B cell (primary cell): Measurements from ENCODE around the gene HOXD4. TPM values are rescaled to one million over a fixed set of nuclear protein-coding genes. Genes with fewer than 3 reads are reported as not detected.

Experiments
- ATAC-seq: fragments of 200-7000 bp; cut with Tn5 transposase; one replicate; pipeline ENCODE4 v1.10.0; 2021; ENCODE audit warnings: low read depth, mild to moderate bottlenecking, moderate number of reproducible peaks, moderate library complexity
- CTCF ChIA-PET: fragments of 350-600 bp; sonication (Branson Sonifier 250); formaldehyde crosslinking; loops from one replicate; lab custom pipeline; 2021; ENCODE audit warnings: antibody characterized with exemption, inconsistent platforms; lab: Charles Lee
- POLR2A ChIA-PET: fragments of 350-600 bp; sonication (Branson Sonifier 250); formaldehyde crosslinking; loops from one replicate; lab custom pipeline; 2021; ENCODE audit warnings: antibody characterized with exemption; lab: Charles Lee
- DNase-seq: peaks from one replicate; pipeline ENCODE4 v3.0.0; 2013
- H2AFZ ChIP-seq: 2 replicates; pipeline ENCODE4 v1.6.1; 2012; ENCODE audit warnings: mild to moderate bottlenecking, low read depth, low read length; ENCODE audit not compliant: insufficient read depth, poor library complexity, severe bottlenecking
- H3K27ac ChIP-seq, 2 donors: 1 replicate in 1 of 2; 2 replicates in 1 of 2; pipeline ENCODE4 v1.5.1; 2012 to 2013; ENCODE audit warnings: low read length in 2 of 2, mild to moderate bottlenecking in 2 of 2, moderate library complexity in 1 of 2
- H3K27me3 ChIP-seq, 4 experiments: fragments of 200-600 bp in 1 of 4; sonication (generic) in 1 of 4; replicated peaks in 1 of 4; 1 replicate in 2 of 4; 2 replicates in 2 of 4; pipeline versions ENCODE4 v1.6.1 to v1.7.0; 2013 to 2016; ENCODE audit warnings: low read length in 3 of 4, mild to moderate bottlenecking in 2 of 4, mixed read lengths in 1 of 4, moderate library complexity in 1 of 4; ENCODE audit not compliant: insufficient read depth in 4 of 4, control insufficient read depth in 3 of 4; ENCODE audit errors: control extremely low read depth in 1 of 4
- H3K36me3 ChIP-seq, 2 experiments: replicated peaks in 1 of 2; 1 replicate in 1 of 2; 2 replicates in 1 of 2; pipeline versions ENCODE4 v1.6.1 to v1.7.1; 2013; ENCODE audit warnings: low read length in 1 of 2; ENCODE audit not compliant: insufficient read depth in 2 of 2, control insufficient read depth in 1 of 2; ENCODE audit errors: control extremely low read depth in 1 of 2, extremely low read depth in 1 of 2
- H3K4me1 ChIP-seq, 2 donors: fragments of 200-600 bp in 1 of 2; sonication (generic) in 1 of 2; 1 replicate in 1 of 2; 2 replicates in 1 of 2; pipeline versions ENCODE4 v1.5.1 to v1.6.1; 2013 to 2017; ENCODE audit warnings: low read length in 2 of 2; ENCODE audit not compliant: control insufficient read depth in 2 of 2, insufficient read depth in 2 of 2
- H3K4me2 ChIP-seq: replicated peaks from 2 replicates; pipeline ENCODE3; 2012; ENCODE audit warnings: mild to moderate bottlenecking, low read depth, low read length; ENCODE audit not compliant: poor library complexity, severe bottlenecking
- H3K4me3 ChIP-seq, 5 experiments: fragments of 200-600 bp in 1 of 5; sonication (generic) in 1 of 5; 1 replicate in 3 of 5; 2 replicates in 2 of 5; pipeline versions ENCODE4 v1.5.1 to v1.7.0; 2011 to 2016; ENCODE audit warnings: low read length in 4 of 5, mild to moderate bottlenecking in 4 of 5, low read depth in 2 of 5, control low read depth in 1 of 5, moderate library complexity in 1 of 5; ENCODE audit not compliant: insufficient read depth in 1 of 5; ENCODE audit errors: control extremely low read depth in 1 of 5, extremely low read depth in 1 of 5
- H3K79me2 ChIP-seq: fragments of 200-600 bp; sonication (generic); one replicate; pipeline ENCODE4 v1.6.0; 2016; ENCODE audit warnings: low read length; ENCODE audit not compliant: control insufficient read depth, insufficient read depth
- H3K9ac ChIP-seq: fragments of 200-600 bp; sonication (generic); 2 replicates; pipeline ENCODE4 v1.6.1; 2017; ENCODE audit warnings: mild to moderate bottlenecking, low read length, moderate library complexity
- H3K9me3 ChIP-seq, 3 donors: one replicate each; pipeline versions ENCODE4 v1.6.1 to v1.7.1; 2013; ENCODE audit warnings: low read length in 2 of 3; ENCODE audit not compliant: control insufficient read depth in 2 of 3, insufficient read depth in 1 of 3; ENCODE audit errors: control extremely low read depth in 1 of 3
- H4K20me1 ChIP-seq: 2 replicates; pipeline ENCODE4 v1.6.0; 2012; ENCODE audit warnings: mild to moderate bottlenecking, low read length; ENCODE audit not compliant: insufficient read depth, control insufficient read depth, poor library complexity, severe bottlenecking
- H3K27ac Mint-ChIP-seq: one replicate; pipeline ENCODE4 v1.8.0; 2021; ENCODE audit warnings: mixed read lengths
- H3K27me3 Mint-ChIP-seq: one replicate; pipeline ENCODE4 v1.8.0; 2021; ENCODE audit warnings: mixed read lengths
- H3K4me1 Mint-ChIP-seq: one replicate; pipeline ENCODE4 v1.8.0; 2021; ENCODE audit warnings: mixed read lengths
- H3K4me3 Mint-ChIP-seq: one replicate; pipeline ENCODE4 v1.8.0; 2021; ENCODE audit warnings: mixed read lengths
- H3K9me3 Mint-ChIP-seq: one replicate; pipeline ENCODE4 v1.8.0; 2022; ENCODE audit warnings: mixed read lengths; ENCODE audit not compliant: insufficient read depth
- EZH2 ChIP-seq: IDR thresholded peaks from 2 replicates; pipeline ENCODE4 v1.6.1; 2012; ENCODE audit warnings: borderline replicate concordance, low read depth, mild to moderate bottlenecking, moderate library complexity, low read length; ENCODE audit not compliant: insufficient read depth, poor library complexity, severe bottlenecking
- WGBS: methylation state at CpG from one replicate; pipeline ENCODE4 v1.1.5; 2013; ENCODE audit warnings: missing lambda C conversion rate; ENCODE audit not compliant: insufficient coverage; 5-methylcytosine and 5-hydroxymethylcytosine counted together
- intact Hi-C: fragments of 100-400 bp; cut with micrococcal nuclease; formaldehyde crosslinking; loops from one replicate; pipeline ENCODE4 v1.10.0; 2022
- polyA plus RNA-seq: library from polyadenylated mRNA; depleted of rRNA; stranded (reverse); fragments of >200 nt; gene quantifications from 2 replicates; pipeline ENCODE4 v1.2.3, GENCODE V29; 2012
- total RNA-seq, 2 donors: library from RNA; stranded (reverse); fragments of 120-200 nt in 1 of 2; gene quantifications; 1 replicate in 1 of 2; 2 replicates in 1 of 2; pipeline versions ENCODE4 v1.2.3 to v1.2.4, GENCODE V29; 2013 to 2022
- TF ChIP-seq, protein P1 (sequence below): fragments of 200-600 bp; IDR thresholded peaks from one replicate; pipeline ENCODE4 v1.8.0; 2022; ENCODE audit warnings: antibody characterized with exemption, mild to moderate bottlenecking

Gene HOXD4
- total and polyA plus RNA-seq, 2 donors (not counting 1 experiment from before 2014, with no cell fraction given): not detected

DNA sequence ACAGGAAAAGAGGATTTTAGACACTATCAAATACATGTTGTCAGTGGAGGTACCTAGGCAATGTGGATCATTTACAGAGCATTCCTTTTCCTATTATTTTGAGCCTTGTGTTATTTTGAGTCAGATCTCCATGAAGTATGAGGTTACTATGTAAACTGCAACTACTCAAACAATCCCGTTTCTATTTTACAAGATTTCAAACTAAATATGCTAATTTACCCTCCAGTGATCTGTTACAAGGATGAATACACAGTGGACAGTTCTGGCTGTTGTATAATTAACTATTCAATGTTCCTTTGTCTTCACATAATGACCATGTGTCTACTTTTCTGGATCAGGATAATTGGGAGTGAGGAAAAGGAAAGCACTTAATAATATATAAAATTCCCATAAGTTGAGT lies 41.7 kb downstream of the HOXD4 start:
- Mint-ChIP-seq H3K4me3 (no peak overlapping the region), H3K9me3 (no peaks in the 10 kb centered on the region), H3K27me3 (peaks cover 60% of the 10 kb centered on the region), H3K4me1 (peaks cover 14% of the 10 kb centered on the region), H3K27ac (no peak overlapping the region)
- H3K4me2 ChIP-seq: no peak overlapping the region
- TF ChIP-seq EZH2: no peak
- TF ChIP-seq, protein P1, sequence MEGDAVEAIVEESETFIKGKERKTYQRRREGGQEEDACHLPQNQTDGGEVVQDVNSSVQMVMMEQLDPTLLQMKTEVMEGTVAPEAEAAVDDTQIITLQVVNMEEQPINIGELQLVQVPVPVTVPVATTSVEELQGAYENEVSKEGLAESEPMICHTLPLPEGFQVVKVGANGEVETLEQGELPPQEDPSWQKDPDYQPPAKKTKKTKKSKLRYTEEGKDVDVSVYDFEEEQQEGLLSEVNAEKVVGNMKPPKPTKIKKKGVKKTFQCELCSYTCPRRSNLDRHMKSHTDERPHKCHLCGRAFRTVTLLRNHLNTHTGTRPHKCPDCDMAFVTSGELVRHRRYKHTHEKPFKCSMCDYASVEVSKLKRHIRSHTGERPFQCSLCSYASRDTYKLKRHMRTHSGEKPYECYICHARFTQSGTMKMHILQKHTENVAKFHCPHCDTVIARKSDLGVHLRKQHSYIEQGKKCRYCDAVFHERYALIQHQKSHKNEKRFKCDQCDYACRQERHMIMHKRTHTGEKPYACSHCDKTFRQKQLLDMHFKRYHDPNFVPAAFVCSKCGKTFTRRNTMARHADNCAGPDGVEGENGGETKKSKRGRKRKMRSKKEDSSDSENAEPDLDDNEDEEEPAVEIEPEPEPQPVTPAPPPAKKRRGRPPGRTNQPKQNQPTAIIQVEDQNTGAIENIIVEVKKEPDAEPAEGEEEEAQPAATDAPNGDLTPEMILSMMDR: no peak
- no peaks in the 10 kb centered on the region for H3K36me3 ChIP-seq
- intact Hi-C loops: no loop called here
- POLR2A ChIA-PET: no interaction called here
- no CpG with 5 or more reads among the region's 1 CpG for WGBS
- CTCF ChIA-PET: no interaction called here
- no peaks in the 10 kb centered on the region for H4K20me1 ChIP-seq
- H3K9me3 ChIP-seq: peaks cover 0 to 1% (median 0%) of the 10 kb centered on the region in 3 donors
- no peak overlapping the region for H2AFZ ChIP-seq
- peaks cover 0 to 51% (median 36%) of the 10 kb centered on the region in 4 experiments for H3K27me3 ChIP-seq
- no peak overlapping the region for H3K27ac ChIP-seq
- H3K79me2 ChIP-seq: no peaks in the 10 kb centered on the region
- no peak overlapping the region for H3K4me3 ChIP-seq
- ATAC-seq (no peak), DNase-seq (no peak)
- peaks cover 13 to 17% of the 10 kb centered on the region in 2 donors for H3K4me1 ChIP-seq
- no peak overlapping the region for H3K9ac ChIP-seq

DNA sequence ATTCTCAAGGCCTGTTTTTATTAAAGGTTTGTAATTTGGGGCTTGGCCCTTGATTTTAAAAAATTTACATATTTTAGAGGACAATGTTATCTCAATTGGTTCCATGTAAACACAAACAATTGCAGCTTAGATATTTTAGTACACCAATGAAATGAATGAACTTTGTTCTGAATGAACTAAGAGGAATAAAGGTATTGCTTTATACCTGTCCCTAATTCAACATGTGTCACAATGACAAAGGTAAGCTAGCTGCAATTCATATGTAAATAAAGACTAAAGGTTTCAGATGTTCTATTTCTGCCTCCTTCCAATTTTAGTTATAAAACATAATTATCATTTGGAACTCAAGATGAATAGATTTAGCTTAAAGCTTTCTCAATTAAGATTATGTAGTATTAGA lies 48.6 kb downstream of the HOXD4 start:
- H3K79me2 ChIP-seq: no peaks in the 10 kb centered on the region
- H3K4me1 ChIP-seq: no peaks in the 10 kb centered on the region
- peaks cover 0 to 8% (median 2%) of the 10 kb centered on the region in 3 donors for H3K9me3 ChIP-seq
- H3K36me3 ChIP-seq: no peaks in the 10 kb centered on the region
- no peak for TF ChIP-seq EZH2
- TF ChIP-seq, protein P1: no peak
- H2AFZ ChIP-seq: no peak overlapping the region
- Mint-ChIP-seq H3K27me3 (peaks cover 42% of the 10 kb centered on the region), H3K4me3 (no peak overlapping the region), H3K27ac (no peak overlapping the region), H3K4me1 (no peaks in the 10 kb centered on the region), H3K9me3 (no peaks in the 10 kb centered on the region)
- no peak overlapping the region for H3K4me2 ChIP-seq
- no peaks in the 10 kb centered on the region for H4K20me1 ChIP-seq
- CTCF ChIA-PET: interaction anchor here (1.1 kb wide), 1 partner anchor 354 kb away, joined by 3 read pairs; no protein-coding TSS in a partner anchor
- H3K27ac ChIP-seq: no peak overlapping the region
- intact Hi-C loops: no loop called here
- peaks cover 0 to 15% (median 8%) of the 10 kb centered on the region in 4 experiments for H3K27me3 ChIP-seq
- ATAC-seq (no peak), DNase-seq (no peak)
- no peak overlapping the region for H3K9ac ChIP-seq
- POLR2A ChIA-PET: no interaction called here
- H3K4me3 ChIP-seq: no peak overlapping the region
